ENCODE results near the gene NCAM1. TPM values are rescaled to one million over a fixed set of nuclear protein-coding genes. Genes with fewer than 3 reads are reported as not detected.

NCAM1 gene
- total and polyA plus RNA-seq, 2 donors from 2014 or later, result 1.7 to 3.0 TPM

- H3K36me3 ChIP-seq (ENCODE audit: control insufficient read depth in 2 of 3, insufficient read depth in 3 of 3, low read length in 3 of 3), result no peaks in the 10 kb centered on the region
- FAIRE-seq (no peak), DNase-seq (no peak)
- H3K4me1 ChIP-seq (ENCODE audit: control insufficient read depth in 2 of 3, insufficient read depth in 2 of 3, low read depth in 1 of 3, low read length in 3 of 3), result no peaks in the 10 kb centered on the region
- no peaks in the 10 kb centered on the region for H3K9me3 ChIP-seq (ENCODE audit: control insufficient read depth in 2 of 3, insufficient read depth in 1 of 3, low read length in 3 of 3)
- no peak for TF ChIP-seq CTCF (IDR thresholded peaks at IDR 0.05; ENCODE audit: borderline replicate concordance, extremely low read depth, insufficient read depth)
- intact Hi-C loops (cut with DNase I), result no loop called here
- no peak overlapping the region for H3K9ac ChIP-seq (ENCODE audit: low read length in 3 of 3)
- H3K27me3 ChIP-seq (ENCODE audit: control insufficient read depth, insufficient read depth, low read length), result no peaks in the 10 kb centered on the region
- no peak overlapping the region for H3K27ac ChIP-seq (ENCODE audit: low read depth in 2 of 2, low read length in 2 of 2)
- H3K4me3 ChIP-seq (ENCODE audit: low read length in 3 of 3), result no peak overlapping the region
These were observed 286.0 kb downstream of the NCAM1 start for GRCh38 chr11:113247221-113247620.

- Histone ChIP-seq H3K36me3 (ENCODE audit: control insufficient read depth in 2 of 3, insufficient read depth in 3 of 3, low read length in 3 of 3) (no peaks in the 10 kb centered on the region), H3K27me3 (ENCODE audit: control insufficient read depth, insufficient read depth, low read length) (no peaks in the 10 kb centered on the region), H3K9me3 (ENCODE audit: control insufficient read depth in 2 of 3, insufficient read depth in 1 of 3, low read length in 3 of 3) (no peaks in the 10 kb centered on the region), H3K4me1 (ENCODE audit: control insufficient read depth in 2 of 3, insufficient read depth in 2 of 3, low read depth in 1 of 3, low read length in 3 of 3) (no peaks in the 10 kb centered on the region), H3K27ac (ENCODE audit: low read depth in 2 of 2, low read length in 2 of 2) (no peak overlapping the region), H3K9ac (ENCODE audit: low read length in 3 of 3) (no peak overlapping the region), H3K4me3 (ENCODE audit: low read length in 3 of 3) (no peak overlapping the region)
- TF ChIP-seq CTCF (IDR thresholded peaks at IDR 0.05; ENCODE audit: borderline replicate concordance, extremely low read depth, insufficient read depth), result no peak
- DNase-seq, result peak in 1 of 5 donors; percentile 23
- FAIRE-seq, result no peak
- intact Hi-C loops (cut with DNase I), result no loop called here
These were observed 286.7 kb downstream of the NCAM1 start for GRCh38 chr11:113247966-113248365.

GRCh38 chr11:113248702-113249490, 287.7 kb downstream of the NCAM1 start:
- Histone ChIP-seq H3K4me1 (ENCODE audit: control insufficient read depth in 2 of 3, insufficient read depth in 2 of 3, low read depth in 1 of 3, low read length in 3 of 3) (no peaks in the 10 kb centered on the region), H3K27me3 (ENCODE audit: control insufficient read depth, insufficient read depth, low read length) (no peaks in the 10 kb centered on the region), H3K36me3 (ENCODE audit: control insufficient read depth in 2 of 3, insufficient read depth in 3 of 3, low read length in 3 of 3) (no peaks in the 10 kb centered on the region), H3K9me3 (ENCODE audit: control insufficient read depth in 2 of 3, insufficient read depth in 1 of 3, low read length in 3 of 3) (no peaks in the 10 kb centered on the region), H3K9ac (ENCODE audit: low read length in 3 of 3) (no peak overlapping the region), H3K4me3 (ENCODE audit: low read length in 3 of 3) (no peak overlapping the region), H3K27ac (ENCODE audit: low read depth in 2 of 2, low read length in 2 of 2) (no peak overlapping the region)
- no peak for TF ChIP-seq CTCF (IDR thresholded peaks at IDR 0.05; ENCODE audit: borderline replicate concordance, extremely low read depth, insufficient read depth)
- no peak for FAIRE-seq
- no peak for DNase-seq
- intact Hi-C loops (cut with DNase I), result no loop called here

- Histone ChIP-seq H3K9ac (ENCODE audit: low read length in 3 of 3) (no peak overlapping the region), H3K4me3 (ENCODE audit: low read length in 3 of 3) (no peak overlapping the region), H3K36me3 (ENCODE audit: control insufficient read depth in 2 of 3, insufficient read depth in 3 of 3, low read length in 3 of 3) (no peaks in the 10 kb centered on the region), H3K27me3 (ENCODE audit: control insufficient read depth, insufficient read depth, low read length) (no peaks in the 10 kb centered on the region), H3K4me1 (ENCODE audit: control insufficient read depth in 2 of 3, insufficient read depth in 2 of 3, low read depth in 1 of 3, low read length in 3 of 3) (no peaks in the 10 kb centered on the region), H3K27ac (ENCODE audit: low read depth in 2 of 2, low read length in 2 of 2) (no peak overlapping the region), H3K9me3 (ENCODE audit: control insufficient read depth in 2 of 3, insufficient read depth in 1 of 3, low read length in 3 of 3) (no peaks in the 10 kb centered on the region)
- intact Hi-C loops (cut with DNase I), result no loop called here
- no peak for TF ChIP-seq CTCF (IDR thresholded peaks at IDR 0.05; ENCODE audit: borderline replicate concordance, extremely low read depth, insufficient read depth)
- no peak for DNase-seq
- no peak for FAIRE-seq
These were observed 288.2 kb downstream of the NCAM1 start for GRCh38 chr11:113249491-113249763.
